A375 (cell line): ENCODE measurements around the gene ARSK. TPM values are rescaled to one million over a fixed set of nuclear protein-coding genes. Genes with fewer than 3 reads are reported as not detected.

Source experiments
- small RNA-seq: library from RNA; depleted of rRNA; stranded (forward); fragments of <200 nt; gene quantifications from one replicate; pipeline ENCODE3, GENCODE V24; 2014
- total RNA-seq: library from RNA; depleted of rRNA; stranded (reverse); fragments of >200 nt; shearing (Covaris generic); gene quantifications from 2 replicates; pipeline ENCODE4 v1.2.3, GENCODE V29; 2014; rRNA removed

Gene ARSK
- total RNA-seq = 10.0 and 11.0 TPM in 2 replicates

GRCh38 chr5:95554647-95555548 is at the start of gene ARSK, which contains the start of gene SKIC3:
Gene ARSK, plus strand, starts transcription at chr5:95555101. Its CDS starts 178 bp downstream, at chr5:95555279.
Gene SKIC3, minus strand, starts transcription at chr5:95554977. Its CDS starts 7,827 bp downstream, at chr5:95547150.

GRCh38 chr5:95620030-95620869 is 65.3 kb downstream of the ARSK start, which contains the start of gene GPR150:
Gene GPR150, plus strand, starts transcription at chr5:95620087. Its CDS starts 189 bp downstream, at chr5:95620276.

GRCh38 chr5:95646569-95647431 is 91.9 kb downstream of the ARSK start, which contains the start of gene RFESD:
Gene RFESD, plus strand, starts transcription at chr5:95646777. Its CDS starts 5,495 bp downstream, at chr5:95652272.

Small RNA genes lying within 50 kb of the gene (small RNA-seq; reads per million reads assigned to genes)
- gene RNU6-308P = not detected

Other genes with a start within 250 kb of the ARSK start
- gene FAM81B, start 163.7 kb upstream of the ARSK start, total RNA-seq = not detected in 2 replicates
- gene SKIC3, start 124 bp upstream of the ARSK start, total RNA-seq = 55.5 and 70.5 TPM in 2 replicates
- not detected in 2 replicates for gene GPR150, start 65.0 kb downstream of the ARSK start, total RNA-seq
- gene RFESD, start 91.7 kb downstream of the ARSK start, total RNA-seq = 0.75 and 5.8 TPM in 2 replicates
- gene SPATA9, start 127.9 kb downstream of the ARSK start, total RNA-seq = 0.13 TPM in 1 of 2 replicates, not detected in the other
- 54.3 and 63.5 TPM in 2 replicates for gene RHOBTB3, start 176.2 kb downstream of the ARSK start, total RNA-seq